Caco-2 (cell line): Measurements from ENCODE around the gene NOX5. TPM values are rescaled to one million over a fixed set of nuclear protein-coding genes. Genes with fewer than 3 reads are reported as not detected.

Experiments used
- BruUV-seq: library from RNA; stranded (reverse); fragments of 400-500 nt; replicated peaks from 2 replicates; lab custom pipeline; 2021; lab: Mats Ljungman, UMichigan
- CTCF ChIA-PET: fragments of 300-600 bp; sonication (Branson Sonifier 250); formaldehyde crosslinking; loops from one replicate; lab custom pipeline; 2022; ENCODE audit warnings: antibody characterized with exemption; lab: Charles Lee
- POLR2A ChIA-PET: fragments of 300-600 bp; sonication (Branson Sonifier 250); formaldehyde crosslinking; loops from one replicate; lab custom pipeline; 2022; ENCODE audit warnings: antibody characterized with exemption; lab: Charles Lee
- DNase-seq, 2 experiments: peaks; one replicate each; pipeline versions ENCODE4 v3.0.0 to v3.0.0-alpha.2; 2020 to 2022
- H3K27me3 ChIP-seq: replicated peaks from 2 replicates; pipeline ENCODE4 v1.6.0; 2011; ENCODE audit warnings: low read length; ENCODE audit not compliant: control insufficient read depth, insufficient read depth
- H3K36me3 ChIP-seq: 2 replicates; pipeline ENCODE4 v1.5.1; 2011; ENCODE audit warnings: low read length; ENCODE audit not compliant: control insufficient read depth, insufficient read depth
- H3K4me1 ChIP-seq: fragments of 250-450 bp; sonication (Bioruptor Pico); 2 replicates; pipeline ENCODE4 v1.5.1; 2020; ENCODE audit warnings: mild to moderate bottlenecking
- H3K4me3 ChIP-seq: 2 replicates; pipeline ENCODE4 v1.5.1; 2011; ENCODE audit warnings: low read depth, mild to moderate bottlenecking, control low read depth, low read length
- H3K9me3 ChIP-seq: fragments of 250-450 bp; sonication (Bioruptor Pico); 2 replicates; pipeline ENCODE4 v1.5.1; 2020; ENCODE audit warnings: mild to moderate bottlenecking, moderate library complexity
- H3K27ac Mint-ChIP-seq: one replicate; pipeline ENCODE4 v1.8.0; 2022; ENCODE audit warnings: mixed read lengths; ENCODE audit not compliant: unreplicated experiment
- H3K27me3 Mint-ChIP-seq: one replicate; pipeline ENCODE4 v1.8.0; 2022; ENCODE audit warnings: mixed read lengths; ENCODE audit not compliant: insufficient read depth, unreplicated experiment
- H3K36me3 Mint-ChIP-seq: one replicate; pipeline ENCODE4 v1.8.0; 2022; ENCODE audit warnings: mild to moderate bottlenecking, mixed read lengths; ENCODE audit not compliant: insufficient read depth, unreplicated experiment
- H3K4me1 Mint-ChIP-seq: one replicate; pipeline ENCODE4 v1.8.0; 2022; ENCODE audit warnings: low read depth, mixed read lengths; ENCODE audit not compliant: unreplicated experiment
- H3K4me3 Mint-ChIP-seq: one replicate; pipeline ENCODE4 v1.8.0; 2022; ENCODE audit warnings: mild to moderate bottlenecking, moderate library complexity, mixed read lengths; ENCODE audit not compliant: unreplicated experiment
- H3K9me3 Mint-ChIP-seq: one replicate; pipeline ENCODE4 v1.8.0; 2022; ENCODE audit warnings: mixed read lengths; ENCODE audit not compliant: unreplicated experiment
- intact Hi-C: fragments of 100-400 bp; cut with micrococcal nuclease; formaldehyde crosslinking; loops from one replicate; pipeline ENCODE4 v1.10.0; 2022; ENCODE audit not compliant: unreplicated experiment
- total RNA-seq: library from RNA; stranded (reverse); gene quantifications from 2 replicates; pipeline ENCODE4 v1.2.3, GENCODE V29; 2022
- TF ChIP-seq, protein P1 (sequence below), 2 experiments: fragments of 200-600 bp in 1 of 2; IDR thresholded peaks; 1 replicate in 1 of 2; 2 replicates in 1 of 2; pipeline versions ENCODE4 v1.5.1 to v1.8.0; 2011 to 2022; ENCODE audit warnings: antibody characterized with exemption in 1 of 2, control low read depth in 1 of 2, inconsistent platforms in 1 of 2, low read depth in 1 of 2, low read length in 1 of 2, mild to moderate bottlenecking in 1 of 2, moderate library complexity in 1 of 2; ENCODE audit not compliant: insufficient read depth in 1 of 2, severe bottlenecking in 1 of 2, unreplicated experiment in 1 of 2

The NOX5 gene
- total RNA-seq, 1 experiment from 2014 or later: 0.05 TPM

DNA sequence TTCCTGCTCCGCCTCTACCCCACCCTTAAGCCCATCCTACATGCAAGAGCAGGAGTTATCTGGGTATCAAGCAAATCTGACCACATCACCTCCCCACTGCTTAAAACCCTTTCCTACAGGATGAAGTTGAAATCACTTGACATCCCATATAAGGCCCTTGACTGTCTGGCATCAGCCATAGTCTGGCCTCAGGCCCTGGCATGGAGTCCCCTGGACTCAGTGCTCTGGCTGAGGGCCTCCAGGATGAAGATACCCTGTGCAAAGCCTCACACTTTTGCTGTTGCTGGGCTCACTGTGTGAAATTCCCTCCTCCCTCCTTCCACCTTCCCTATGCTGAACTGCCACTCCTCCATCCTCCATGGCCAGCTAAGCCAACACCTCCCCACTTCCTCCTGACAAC is 80.8 kb downstream of the NOX5 start:
- intact Hi-C loops: no loop called here
- Mint-ChIP-seq H3K4me1 (no peaks in the 10 kb centered on the region), H3K27me3 (peaks cover 5% of the 10 kb centered on the region)

DNA sequence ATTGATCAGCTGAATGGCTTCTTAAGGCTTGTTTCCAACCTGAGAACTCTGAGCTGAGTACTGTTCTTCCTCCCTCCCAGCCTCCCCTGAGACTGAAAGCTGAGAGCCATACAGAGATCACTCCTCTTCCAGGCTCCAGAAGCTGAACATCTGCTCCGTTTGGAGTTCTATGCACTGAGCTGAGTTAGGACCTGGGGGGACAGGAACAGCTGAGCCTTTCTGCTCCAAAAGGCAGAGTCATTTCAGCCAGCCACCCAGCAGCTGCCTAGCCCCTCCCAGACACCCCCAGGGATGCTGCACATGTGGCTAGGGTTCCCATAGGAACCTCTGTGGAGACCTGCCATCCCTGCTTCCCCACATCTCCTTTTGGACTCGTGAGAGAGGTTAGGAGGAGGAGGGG is 81.7 kb downstream of the NOX5 start:
- no peaks in the 10 kb centered on the region for H3K27me3 ChIP-seq
- no peaks in the 10 kb centered on the region for H3K36me3 ChIP-seq
- intact Hi-C loops: no loop called here
- ChIA-PET CTCF (interaction anchor here (0.5 kb wide), 1 partner anchor 31 kb away, joined by 3 read pairs; no protein-coding TSS in a partner anchor), POLR2A (no interaction called here)
- no peaks in the 10 kb centered on the region for H3K4me1 Mint-ChIP-seq
- TF ChIP-seq, protein P1, sequence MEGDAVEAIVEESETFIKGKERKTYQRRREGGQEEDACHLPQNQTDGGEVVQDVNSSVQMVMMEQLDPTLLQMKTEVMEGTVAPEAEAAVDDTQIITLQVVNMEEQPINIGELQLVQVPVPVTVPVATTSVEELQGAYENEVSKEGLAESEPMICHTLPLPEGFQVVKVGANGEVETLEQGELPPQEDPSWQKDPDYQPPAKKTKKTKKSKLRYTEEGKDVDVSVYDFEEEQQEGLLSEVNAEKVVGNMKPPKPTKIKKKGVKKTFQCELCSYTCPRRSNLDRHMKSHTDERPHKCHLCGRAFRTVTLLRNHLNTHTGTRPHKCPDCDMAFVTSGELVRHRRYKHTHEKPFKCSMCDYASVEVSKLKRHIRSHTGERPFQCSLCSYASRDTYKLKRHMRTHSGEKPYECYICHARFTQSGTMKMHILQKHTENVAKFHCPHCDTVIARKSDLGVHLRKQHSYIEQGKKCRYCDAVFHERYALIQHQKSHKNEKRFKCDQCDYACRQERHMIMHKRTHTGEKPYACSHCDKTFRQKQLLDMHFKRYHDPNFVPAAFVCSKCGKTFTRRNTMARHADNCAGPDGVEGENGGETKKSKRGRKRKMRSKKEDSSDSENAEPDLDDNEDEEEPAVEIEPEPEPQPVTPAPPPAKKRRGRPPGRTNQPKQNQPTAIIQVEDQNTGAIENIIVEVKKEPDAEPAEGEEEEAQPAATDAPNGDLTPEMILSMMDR (IDR thresholded peaks at IDR 0.05; ENCODE audit: insufficient read depth in 1 of 2, low read depth in 1 of 2, low read length in 1 of 2, severe bottlenecking in 1 of 2, unreplicated experiment in 1 of 2): no peak
- H3K27ac Mint-ChIP-seq: no peak overlapping the region
- no peaks in the 10 kb centered on the region for H3K36me3 Mint-ChIP-seq
- no peaks in the 10 kb centered on the region for H3K4me1 ChIP-seq
- H3K27me3 Mint-ChIP-seq: peaks cover 5% of the 10 kb centered on the region
- no peak for DNase-seq
- BruUV-seq: no TSS peak
- H3K9me3 Mint-ChIP-seq: no peaks in the 10 kb centered on the region
- H3K4me3 Mint-ChIP-seq: no peak overlapping the region
- H3K9me3 ChIP-seq: no peaks in the 10 kb centered on the region
- H3K4me3 ChIP-seq: no peak overlapping the region

More for the DNA sequence above, 80.8 kb downstream of the NOX5 start:
- Histone ChIP-seq H3K27me3 (no peaks in the 10 kb centered on the region), H3K4me3 (no peak overlapping the region), H3K4me1 (no peaks in the 10 kb centered on the region), H3K9me3 (no peaks in the 10 kb centered on the region), H3K36me3 (no peaks in the 10 kb centered on the region)
- CTCF ChIA-PET: no interaction called here
- TF ChIP-seq, protein P1 (IDR thresholded peaks at IDR 0.05; ENCODE audit: insufficient read depth in 1 of 2, low read depth in 1 of 2, low read length in 1 of 2, severe bottlenecking in 1 of 2, unreplicated experiment in 1 of 2): no peak
- DNase-seq: no peak
- Mint-ChIP-seq H3K36me3 (no peaks in the 10 kb centered on the region), H3K27ac (no peak overlapping the region), H3K4me3 (no peak overlapping the region), H3K9me3 (no peaks in the 10 kb centered on the region)
- POLR2A ChIA-PET: no interaction called here
- BruUV-seq: no TSS peak

DNA sequence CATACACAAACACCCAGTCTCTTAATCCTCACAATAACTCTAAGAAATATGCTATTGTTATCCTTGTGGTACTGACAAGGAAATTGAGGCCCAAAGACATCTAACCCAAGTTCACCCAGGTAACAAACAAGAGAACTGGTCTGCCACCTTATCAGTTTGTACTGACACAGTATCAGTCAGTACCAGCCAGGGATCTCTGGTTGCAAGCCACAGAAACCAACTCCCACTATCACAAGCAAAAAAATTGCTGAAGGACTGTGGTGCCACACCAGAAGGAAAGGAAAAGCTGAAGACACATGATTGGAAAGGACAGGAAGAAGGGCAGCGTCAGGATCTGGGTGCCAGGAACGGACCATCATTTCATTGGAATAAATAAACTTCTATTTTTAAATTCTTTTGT is 82.1 kb downstream of the NOX5 start:
- no TSS peak for BruUV-seq
- Mint-ChIP-seq H3K9me3 (no peaks in the 10 kb centered on the region), H3K4me3 (no peak overlapping the region), H3K36me3 (no peaks in the 10 kb centered on the region), H3K4me1 (no peaks in the 10 kb centered on the region), H3K27me3 (peaks cover 6% of the 10 kb centered on the region), H3K27ac (no peak overlapping the region)
- H3K9me3 ChIP-seq: no peaks in the 10 kb centered on the region
- DNase-seq: no peak
- CTCF ChIA-PET: no interaction called here
- intact Hi-C loops: no loop called here
- no peaks in the 10 kb centered on the region for H3K36me3 ChIP-seq
- H3K4me3 ChIP-seq: no peak overlapping the region
- TF ChIP-seq, protein P1 (IDR thresholded peaks at IDR 0.05; ENCODE audit: insufficient read depth in 1 of 2, low read depth in 1 of 2, low read length in 1 of 2, severe bottlenecking in 1 of 2, unreplicated experiment in 1 of 2): no peak
- POLR2A ChIA-PET: no interaction called here
- no peaks in the 10 kb centered on the region for H3K27me3 ChIP-seq
- no peaks in the 10 kb centered on the region for H3K4me1 ChIP-seq
